Aorta (tissue), 5 donors: ENCODE results near the gene HMGN4. TPM values are rescaled to one million over a fixed set of nuclear protein-coding genes. Genes with fewer than 3 reads are reported as not detected.
A peak's percentile ranks its signal among the peaks of the same experiment; 100 is the strongest.
"Not testable (repeated sequence)": the region's sequence is repeated elsewhere in the genome, so short reads cannot be mapped to it uniquely, and the experiment has no call there.

ENCODE experiments used
- ATAC-seq: fragments of 200-7000 bp; cut with Tn5 transposase; one replicate; pipeline ENCODE4 v1.9.1; 2022; ENCODE audit warnings: moderate library complexity; ENCODE audit not compliant: low FRiP score
- DNase-seq, 2 donors: peaks; one replicate each; pipeline ENCODE4 v3.0.0-alpha.2; 2020
- H3K27ac ChIP-seq, 2 donors: one replicate each; pipeline ENCODE4 v1.5.1; 2013; ENCODE audit warnings: low read length in 2 of 2, mild to moderate bottlenecking in 2 of 2, moderate library complexity in 2 of 2, control low read depth in 1 of 2, inconsistent platforms in 1 of 2, low read depth in 1 of 2
- H3K27me3 ChIP-seq, 2 donors: one replicate each; pipeline ENCODE4 v1.6.1; 2013; ENCODE audit warnings: control low read depth in 1 of 2, low read length in 1 of 2, mild to moderate bottlenecking in 1 of 2, moderate library complexity in 1 of 2; ENCODE audit not compliant: insufficient read depth in 2 of 2, control insufficient read depth in 1 of 2
- H3K36me3 ChIP-seq, 2 donors: one replicate each; pipeline ENCODE4 v1.6.1; 2013; ENCODE audit warnings: control low read depth in 1 of 2, low read length in 1 of 2, mild to moderate bottlenecking in 1 of 2; ENCODE audit not compliant: insufficient read depth in 2 of 2, control insufficient read depth in 1 of 2
- H3K4me1 ChIP-seq, 2 donors: one replicate each; pipeline ENCODE4 v1.6.1; 2013; ENCODE audit warnings: low read length in 2 of 2, control low read depth in 1 of 2, mild to moderate bottlenecking in 1 of 2, moderate library complexity in 1 of 2; ENCODE audit not compliant: insufficient read depth in 2 of 2, control insufficient read depth in 1 of 2
- H3K4me3 ChIP-seq, 2 donors: one replicate each; pipeline ENCODE4 v1.5.1; 2013; ENCODE audit warnings: low read length in 2 of 2, control low read depth in 1 of 2, mild to moderate bottlenecking in 1 of 2
- H3K9me3 ChIP-seq: one replicate; pipeline ENCODE4 v1.6.1; 2013; ENCODE audit warnings: mild to moderate bottlenecking, low read length; ENCODE audit not compliant: control insufficient read depth
- WGBS, 2 donors: extraction: QIAGEN DNeasy Blood & Tissue Kit; methylation state at CpG; one replicate each; pipeline ENCODE4 v1.1.7; 2013; 5-methylcytosine and 5-hydroxymethylcytosine counted together
- intact Hi-C, 2 donors: fragments of 100-400 bp; cut with DNase I; formaldehyde crosslinking; loops; one replicate each; pipeline versions ENCODE4 v1.14.2 to v1.15.0; 2022
- polyA plus RNA-seq, 2 donors: library from polyadenylated mRNA; stranded (reverse); fragments of 200-250 nt; gene quantifications; one replicate each; pipeline ENCODE4 v1.2.3, GENCODE V29; 2013
- total RNA-seq, 2 donors: library from RNA; stranded (reverse); fragmentation: NEBNext Ultra II Directional; extraction: Animal tissue kit (Norgen Biotek cat#: 25700); gene quantifications; one replicate each; pipeline ENCODE4 v1.2.1, GENCODE V29; 2021
- donor health status: healthy with polysubstance abuse.
- donor health status: Bipolar disorder and iron deficiency.
- donor health status: DM: no; HTN: no; CAD: no.
- donor health status: DM: no; HTN: no; CAD: no.
- donor health status: DM: yes; HTN: yes; CAD: no.

The HMGN4 gene
- total and polyA plus RNA-seq, 4 donors = 36.4 to 69.0 (median 46.1) TPM

DNA sequence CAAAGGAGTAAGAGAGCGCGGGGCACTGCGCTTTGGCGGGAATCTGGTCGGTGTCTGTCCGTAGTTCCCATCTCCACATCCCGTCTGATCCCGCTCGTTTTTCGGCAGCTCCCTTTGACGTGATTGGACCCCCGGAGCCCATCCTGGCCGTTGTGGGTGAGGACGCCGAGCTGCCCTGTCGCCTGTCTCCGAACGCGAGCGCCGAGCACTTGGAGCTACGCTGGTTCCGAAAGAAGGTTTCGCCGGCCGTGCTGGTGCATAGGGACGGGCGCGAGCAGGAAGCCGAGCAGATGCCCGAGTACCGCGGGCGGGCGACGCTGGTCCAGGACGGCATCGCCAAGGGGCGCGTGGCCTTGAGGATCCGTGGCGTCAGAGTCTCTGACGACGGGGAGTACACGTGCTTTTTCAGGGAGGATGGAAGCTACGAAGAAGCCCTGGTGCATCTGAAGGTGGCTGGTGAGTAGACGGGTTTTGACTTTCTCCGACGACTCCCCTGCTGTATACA lies 36.6 kb upstream of the HMGN4 start:
- peak; percentile 74 for ATAC-seq
- no peaks in the 10 kb centered on the region for H3K9me3 ChIP-seq
- no peaks in the 10 kb centered on the region for H3K4me1 ChIP-seq
- 3 to 7% methylated on average over 49 of the region's 49 CpGs for WGBS, 2 donors
- intact Hi-C loops = no loop called here
- peak; percentile 72 to 85 for DNase-seq
- H3K27me3 ChIP-seq = no peaks in the 10 kb centered on the region
- H3K27ac ChIP-seq = no peak overlapping the region
- no peaks in the 10 kb centered on the region for H3K36me3 ChIP-seq
- no peak overlapping the region for H3K4me3 ChIP-seq

DNA sequence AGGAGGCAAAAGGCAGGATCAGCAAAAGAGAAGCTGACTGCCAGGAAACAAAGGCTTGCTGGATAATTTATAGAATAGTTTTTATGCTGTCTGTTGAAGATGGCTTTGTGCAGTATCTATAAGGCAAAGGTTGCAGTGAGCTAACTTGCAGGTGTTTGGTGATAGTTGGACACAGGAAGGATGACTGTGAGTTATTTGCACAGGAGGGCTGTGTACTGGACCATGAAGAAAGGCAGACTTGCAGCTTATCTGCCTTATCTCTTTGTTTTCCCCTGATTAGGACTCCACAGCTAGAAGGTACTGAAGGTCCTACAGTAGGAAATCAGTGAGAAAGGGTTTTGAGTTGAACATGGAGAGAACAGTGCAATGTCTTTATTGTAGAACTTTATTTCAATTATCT lies 36.0 kb upstream of the HMGN4 start:
- Histone ChIP-seq H3K9me3 (no peaks in the 10 kb centered on the region), H3K27me3 (no peaks in the 10 kb centered on the region), H3K27ac (no peak overlapping the region), H3K4me3 (no peak overlapping the region), H3K36me3 (no peaks in the 10 kb centered on the region), H3K4me1 (no peaks in the 10 kb centered on the region)
- DNase-seq = no peak
- intact Hi-C loops = no loop called here
- ATAC-seq = no peak

- DNase-seq (no peak), ATAC-seq (no peak)
- 93 to 97% methylated on average over 3 of the region's 3 CpGs for WGBS, 2 donors
- no peak overlapping the region for H3K27ac ChIP-seq
- no peaks in the 10 kb centered on the region for H3K4me1 ChIP-seq
- H3K27me3 ChIP-seq = no peaks in the 10 kb centered on the region
- no peaks in the 10 kb centered on the region for H3K36me3 ChIP-seq
- no peaks in the 10 kb centered on the region for H3K9me3 ChIP-seq
- H3K4me3 ChIP-seq = no peak overlapping the region
- intact Hi-C loops = no loop called here
These were observed 35.5 kb upstream of the HMGN4 start for GRCh38 chr6:26502626-26503025.

GRCh38 chr6:26507658-26508057 lies 30.5 kb upstream of the HMGN4 start:
- ATAC-seq (no peak), DNase-seq (no peak)
- Histone ChIP-seq H3K27me3 (no peaks in the 10 kb centered on the region), H3K36me3 (no peaks in the 10 kb centered on the region), H3K4me3 (no peak overlapping the region), H3K27ac (no peak overlapping the region), H3K9me3 (peaks cover 1% of the 10 kb centered on the region), H3K4me1 (no peaks in the 10 kb centered on the region)
- 83 to 86% methylated on average over 3 of the region's 3 CpGs for WGBS, 2 donors
- intact Hi-C loops = no loop called here

DNA sequence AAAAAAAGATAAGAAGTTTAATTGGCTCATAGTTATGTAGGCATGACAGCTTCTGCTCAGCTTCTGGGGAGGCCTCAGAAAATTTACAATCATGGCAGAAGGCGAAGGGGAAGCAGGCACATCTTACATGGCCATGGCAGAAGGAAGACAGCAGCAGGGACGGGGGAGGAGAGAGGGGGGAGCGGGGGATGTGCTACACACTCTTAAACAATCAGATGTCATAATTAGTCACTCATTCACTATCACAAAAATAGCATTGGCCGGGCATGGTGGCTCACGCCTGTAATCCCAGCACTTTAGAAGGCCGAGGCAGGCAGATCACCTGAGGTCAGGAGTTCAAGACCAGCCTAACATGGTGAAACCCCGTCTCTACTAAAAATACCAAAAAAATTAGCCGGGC lies 27.1 kb upstream of the HMGN4 start:
- H3K4me3 ChIP-seq, intact Hi-C loops, DNase-seq, H3K4me1 ChIP-seq, H3K27me3 ChIP-seq, ATAC-seq, H3K27ac ChIP-seq, H3K9me3 ChIP-seq, H3K36me3 ChIP-seq: not testable (repeated sequence)
- 83 to 88% methylated on average over 8 of the region's 8 CpGs for WGBS, 2 donors

- no peaks in the 10 kb centered on the region for H3K4me1 ChIP-seq
- H3K27ac ChIP-seq = no peak overlapping the region
- WGBS, 2 donors = 87 to 88% methylated on average over 2 of the region's 2 CpGs
- ATAC-seq = no peak
- DNase-seq = no peak
- no peaks in the 10 kb centered on the region for H3K36me3 ChIP-seq
- intact Hi-C loops = loop anchor here in 1 of 2 donors (5.0 kb wide), 1 partner anchor 38 kb away; no protein-coding TSS in a partner anchor
- no peaks in the 10 kb centered on the region for H3K27me3 ChIP-seq
- no peak overlapping the region for H3K4me3 ChIP-seq
- peaks cover 1% of the 10 kb centered on the region for H3K9me3 ChIP-seq
These were observed 23.2 kb upstream of the HMGN4 start for GRCh38 chr6:26514984-26515383.

- no peak for ATAC-seq
- Histone ChIP-seq H3K27ac (no peak overlapping the region), H3K4me1 (peaks cover 0 to 1% of the 10 kb centered on the region in 2 donors), H3K27me3 (no peaks in the 10 kb centered on the region), H3K36me3 (no peaks in the 10 kb centered on the region), H3K9me3 (no peaks in the 10 kb centered on the region), H3K4me3 (no peak overlapping the region)
- intact Hi-C loops = loop anchor here in 1 of 2 donors (5.0 kb wide), 1 partner anchor 39 kb away; no protein-coding TSS in a partner anchor
- no peak for DNase-seq
- 81 to 88% methylated on average over 9 of the region's 9 CpGs for WGBS, 2 donors
These were observed 21.4 kb upstream of the HMGN4 start for GRCh38 chr6:26516481-26517427.

GRCh38 chr6:26519359-26519758 lies 18.8 kb upstream of the HMGN4 start:
- Histone ChIP-seq H3K4me3 (no peak overlapping the region), H3K27me3 (no peaks in the 10 kb centered on the region), H3K4me1 (peaks cover 0 to 1% of the 10 kb centered on the region in 2 donors), H3K36me3 (no peaks in the 10 kb centered on the region), H3K27ac (no peak overlapping the region), H3K9me3 (no peaks in the 10 kb centered on the region)
- DNase-seq (no peak), ATAC-seq (no peak)
- intact Hi-C loops = loop anchor here in 1 of 2 donors (5.0 kb wide), 1 partner anchor 42 kb away; no protein-coding TSS in a partner anchor
- 97 to 98% methylated on average over 2 of the region's 2 CpGs for WGBS, 2 donors
